Liver (tissue), 3 donors: ENCODE measurements around the gene MFRP.

ENCODE experiments used
- FOXA1 ChIP-seq: IDR thresholded peaks from 2 replicates; pipeline ENCODE4 v1.6.1; 2016; ENCODE audit warnings: antibody characterized with exemption
- GABPA ChIP-seq, 2 donors: IDR thresholded peaks in 1 of 2; conservative IDR thresholded peaks in 1 of 2; 2 replicates each; pipeline ENCODE4 v1.6.1; 2016; ENCODE audit warnings: antibody characterized with exemption in 2 of 2, mild to moderate bottlenecking in 1 of 2, moderate library complexity in 1 of 2
- JUND ChIP-seq, 2 donors: IDR thresholded peaks; 2 replicates each; pipeline ENCODE4 v1.6.1; 2016; ENCODE audit warnings: antibody characterized with exemption in 2 of 2
- SP1 ChIP-seq: IDR thresholded peaks from 2 replicates; pipeline ENCODE4 v1.6.1; 2018; ENCODE audit warnings: antibody characterized with exemption, mild to moderate bottlenecking
- TAF1 ChIP-seq: conservative IDR thresholded peaks from 2 replicates; pipeline ENCODE4 v1.6.1; 2016; ENCODE audit warnings: antibody characterized with exemption, mild to moderate bottlenecking
- YY1 ChIP-seq: IDR thresholded peaks from 2 replicates; pipeline ENCODE4 v1.6.1; 2016; ENCODE audit warnings: antibody characterized with exemption, mild to moderate bottlenecking
- ZBTB33 ChIP-seq: IDR thresholded peaks from 2 replicates; pipeline ENCODE4 v1.6.1; 2016; ENCODE audit warnings: antibody characterized with exemption
- TF ChIP-seq, protein P1 (sequence below): fragments of 150-350 bp; IDR thresholded peaks from 2 replicates; pipeline ENCODE4 v1.5.1; 2017; ENCODE audit warnings: improper control_type of control experiment, low read depth, low read length; ENCODE audit not compliant: missing input control
- TF ChIP-seq, protein P2 (sequence below): IDR thresholded peaks from 2 replicates; pipeline ENCODE4 v1.6.1; 2016; ENCODE audit warnings: antibody characterized with exemption, mild to moderate bottlenecking
- TF ChIP-seq, protein P3 (sequence below): IDR thresholded peaks from 2 replicates; pipeline ENCODE4 v1.6.1; 2016; ENCODE audit warnings: antibody characterized with exemption
- donor health status: healthy.
- donor health status: healthy.

DNA sequence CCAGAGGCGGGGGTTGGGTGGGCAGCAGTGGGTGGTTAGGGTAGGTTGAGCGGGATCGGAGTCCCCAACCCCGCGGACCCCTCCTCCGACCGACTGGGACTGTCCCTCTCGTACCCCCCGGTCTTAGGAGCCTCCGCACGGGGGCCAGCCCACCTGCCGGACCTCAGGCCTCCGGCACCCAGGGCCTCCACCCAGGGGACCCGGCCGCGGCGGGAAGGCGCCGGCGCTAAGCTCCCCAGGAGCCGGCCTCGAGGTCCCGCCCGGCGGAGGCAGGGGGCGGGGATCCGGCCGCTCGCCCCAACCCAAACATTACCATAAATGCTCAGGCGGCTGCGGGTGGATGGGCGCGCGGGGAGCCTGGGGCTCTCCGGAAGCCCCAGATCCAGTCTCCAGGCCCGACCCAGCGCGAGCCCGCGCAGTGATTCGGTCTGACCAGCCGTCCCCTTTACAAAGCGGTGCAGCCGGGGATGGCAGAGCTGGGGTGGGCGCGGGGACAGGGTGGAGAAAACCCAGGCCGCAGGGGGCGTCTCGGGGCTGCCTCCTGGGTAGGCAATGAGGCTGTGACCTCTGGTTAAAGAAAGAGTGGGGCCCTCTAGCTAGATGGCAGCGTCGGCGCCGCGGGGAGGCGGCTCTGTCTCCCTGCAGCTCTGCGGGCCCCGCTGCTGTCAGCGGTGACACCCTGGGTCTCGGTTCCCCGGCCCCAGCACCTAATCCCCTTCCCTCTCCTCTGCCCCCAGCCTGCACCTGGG is 25.6 kb downstream of the MFRP start:
- TF ChIP-seq, protein P1, sequence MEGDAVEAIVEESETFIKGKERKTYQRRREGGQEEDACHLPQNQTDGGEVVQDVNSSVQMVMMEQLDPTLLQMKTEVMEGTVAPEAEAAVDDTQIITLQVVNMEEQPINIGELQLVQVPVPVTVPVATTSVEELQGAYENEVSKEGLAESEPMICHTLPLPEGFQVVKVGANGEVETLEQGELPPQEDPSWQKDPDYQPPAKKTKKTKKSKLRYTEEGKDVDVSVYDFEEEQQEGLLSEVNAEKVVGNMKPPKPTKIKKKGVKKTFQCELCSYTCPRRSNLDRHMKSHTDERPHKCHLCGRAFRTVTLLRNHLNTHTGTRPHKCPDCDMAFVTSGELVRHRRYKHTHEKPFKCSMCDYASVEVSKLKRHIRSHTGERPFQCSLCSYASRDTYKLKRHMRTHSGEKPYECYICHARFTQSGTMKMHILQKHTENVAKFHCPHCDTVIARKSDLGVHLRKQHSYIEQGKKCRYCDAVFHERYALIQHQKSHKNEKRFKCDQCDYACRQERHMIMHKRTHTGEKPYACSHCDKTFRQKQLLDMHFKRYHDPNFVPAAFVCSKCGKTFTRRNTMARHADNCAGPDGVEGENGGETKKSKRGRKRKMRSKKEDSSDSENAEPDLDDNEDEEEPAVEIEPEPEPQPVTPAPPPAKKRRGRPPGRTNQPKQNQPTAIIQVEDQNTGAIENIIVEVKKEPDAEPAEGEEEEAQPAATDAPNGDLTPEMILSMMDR = no peak
- TF ChIP-seq GABPA (IDR thresholded peaks at IDR 0.05 in 1 of 2, conservative IDR thresholded peaks at IDR 0.05 in 1 of 2) (no peak), ZBTB33 (no peak), TAF1 (no peak), JUND (IDR thresholded peaks at IDR 0.05) (no peak), SP1 (no peak), YY1 (no peak), FOXA1 (no peak)
- TF ChIP-seq, protein P2, sequence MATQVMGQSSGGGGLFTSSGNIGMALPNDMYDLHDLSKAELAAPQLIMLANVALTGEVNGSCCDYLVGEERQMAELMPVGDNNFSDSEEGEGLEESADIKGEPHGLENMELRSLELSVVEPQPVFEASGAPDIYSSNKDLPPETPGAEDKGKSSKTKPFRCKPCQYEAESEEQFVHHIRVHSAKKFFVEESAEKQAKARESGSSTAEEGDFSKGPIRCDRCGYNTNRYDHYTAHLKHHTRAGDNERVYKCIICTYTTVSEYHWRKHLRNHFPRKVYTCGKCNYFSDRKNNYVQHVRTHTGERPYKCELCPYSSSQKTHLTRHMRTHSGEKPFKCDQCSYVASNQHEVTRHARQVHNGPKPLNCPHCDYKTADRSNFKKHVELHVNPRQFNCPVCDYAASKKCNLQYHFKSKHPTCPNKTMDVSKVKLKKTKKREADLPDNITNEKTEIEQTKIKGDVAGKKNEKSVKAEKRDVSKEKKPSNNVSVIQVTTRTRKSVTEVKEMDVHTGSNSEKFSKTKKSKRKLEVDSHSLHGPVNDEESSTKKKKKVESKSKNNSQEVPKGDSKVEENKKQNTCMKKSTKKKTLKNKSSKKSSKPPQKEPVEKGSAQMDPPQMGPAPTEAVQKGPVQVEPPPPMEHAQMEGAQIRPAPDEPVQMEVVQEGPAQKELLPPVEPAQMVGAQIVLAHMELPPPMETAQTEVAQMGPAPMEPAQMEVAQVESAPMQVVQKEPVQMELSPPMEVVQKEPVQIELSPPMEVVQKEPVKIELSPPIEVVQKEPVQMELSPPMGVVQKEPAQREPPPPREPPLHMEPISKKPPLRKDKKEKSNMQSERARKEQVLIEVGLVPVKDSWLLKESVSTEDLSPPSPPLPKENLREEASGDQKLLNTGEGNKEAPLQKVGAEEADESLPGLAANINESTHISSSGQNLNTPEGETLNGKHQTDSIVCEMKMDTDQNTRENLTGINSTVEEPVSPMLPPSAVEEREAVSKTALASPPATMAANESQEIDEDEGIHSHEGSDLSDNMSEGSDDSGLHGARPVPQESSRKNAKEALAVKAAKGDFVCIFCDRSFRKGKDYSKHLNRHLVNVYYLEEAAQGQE = no peak
- TF ChIP-seq, protein P3, sequence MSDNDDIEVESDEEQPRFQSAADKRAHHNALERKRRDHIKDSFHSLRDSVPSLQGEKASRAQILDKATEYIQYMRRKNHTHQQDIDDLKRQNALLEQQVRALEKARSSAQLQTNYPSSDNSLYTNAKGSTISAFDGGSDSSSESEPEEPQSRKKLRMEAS = no peak
